Body of pancreas (tissue), 4 donors: ENCODE data around the gene UGT1A5. TPM values are rescaled to one million over a fixed set of nuclear protein-coding genes. Genes with fewer than 3 reads are reported as not detected.
"Not testable (repeated sequence)": the region's sequence is repeated elsewhere in the genome, so short reads cannot be mapped to it uniquely, and the experiment has no call there.

Experiments used
- ATAC-seq: fragments of 150-250 bp; one replicate; pipeline ENCODE4 v1.9.1; 2016
- DNase-seq, 4 donors: peaks; one replicate each; pipeline ENCODE4 v3.0.0-alpha.2; 2019
- H3K27ac ChIP-seq, 4 donors: fragments of 200-600 bp; sonication (generic); 1 replicate in 3 of 4; 2 replicates in 1 of 4; pipeline versions ENCODE4 v1.5.1 to v1.6.1; 2016 to 2019; ENCODE audit warnings: mild to moderate bottlenecking in 1 of 4, mixed read lengths in 1 of 4, moderate library complexity in 1 of 4
- H3K27me3 ChIP-seq, 2 donors: fragments of 200-600 bp; sonication (generic); one replicate each; pipeline ENCODE4 v1.6.0; 2016; ENCODE audit warnings: mild to moderate bottlenecking in 1 of 2
- H3K36me3 ChIP-seq, 2 donors: fragments of 200-600 bp; sonication (generic); replicated peaks in 1 of 2; 2 replicates each; pipeline ENCODE4 v1.5.1; 2016; ENCODE audit warnings: low read depth in 2 of 2; ENCODE audit not compliant: insufficient read depth in 1 of 2
- H3K4me1 ChIP-seq: fragments of 200-600 bp; sonication (generic); one replicate; pipeline ENCODE4 v1.6.0; 2016
- H3K4me3 ChIP-seq, 2 donors: fragments of 200-600 bp; sonication (generic); 1 replicate in 1 of 2; 2 replicates in 1 of 2; pipeline ENCODE4 v1.5.1; 2016 to 2019
- H3K9me3 ChIP-seq, 3 donors: fragments of 200-600 bp; sonication (generic); 1 replicate in 2 of 3; 2 replicates in 1 of 3; pipeline ENCODE4 v1.5.1; 2016
- POLR2A ChIP-seq, 3 donors: fragments of 450-650 bp; IDR thresholded peaks; one replicate each; pipeline ENCODE4 v1.6.1; 2016; ENCODE audit warnings: antibody characterized with exemption in 3 of 3, mild to moderate bottlenecking in 2 of 3
- WGBS, 2 donors: methylation state at CpG; one replicate each; pipeline ENCODE4 v1.1.5; 2017; 5-methylcytosine and 5-hydroxymethylcytosine counted together
- intact Hi-C: fragments of 100-400 bp; cut with DNase I; formaldehyde crosslinking; loops from one replicate; pipeline ENCODE4 v1.15.1; 2023
- total RNA-seq, 2 donors: library from RNA; depleted of rRNA; stranded (reverse); fragments of >200 nt; gene quantifications; one replicate each; pipeline ENCODE4 v1.1.0, GENCODE V29; 2016
- TF ChIP-seq, protein P1 (sequence below), 7 experiments: fragments of 450-650 bp in 4 of 7; fragments of 200-600 bp in 3 of 7; sonication (generic) in 3 of 7; IDR thresholded peaks; one replicate each; pipeline ENCODE4 v1.5.1; 2016 to 2019; ENCODE audit warnings: antibody characterized with exemption in 7 of 7

UGT1A5 gene
- total RNA-seq, 2 donors from 2014 or later: not detected

DNA sequence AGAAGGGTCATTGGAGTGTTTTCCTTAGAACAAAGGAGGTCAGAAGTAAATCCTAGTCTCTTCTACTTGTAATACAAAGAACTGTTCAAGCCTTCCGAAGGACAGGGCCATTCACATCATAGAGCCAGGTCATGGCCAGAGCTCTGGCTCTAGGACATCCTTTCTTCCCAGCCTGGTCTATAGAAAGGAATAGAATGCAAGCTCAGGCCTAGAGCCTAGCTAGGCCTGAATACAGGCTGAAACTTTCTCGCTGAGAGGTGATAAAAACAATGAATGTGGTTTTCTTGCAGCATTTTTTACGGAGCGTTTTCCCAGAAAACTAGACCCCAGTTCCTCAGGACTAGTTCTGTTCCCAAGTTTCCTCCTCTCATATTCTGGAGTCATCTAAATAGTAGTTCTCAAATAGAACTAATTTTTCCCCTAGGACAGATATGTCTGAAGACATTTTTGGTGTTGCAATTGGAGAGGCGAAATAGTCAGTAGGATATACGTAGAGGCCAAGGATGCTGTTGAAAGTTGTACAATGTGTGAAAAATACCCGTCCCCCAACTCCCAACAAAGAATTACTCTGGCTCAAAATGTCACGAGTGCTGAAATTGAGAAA is 13.2 kb upstream of the UGT1A5 start:
- no peaks in the 10 kb centered on the region for H3K36me3 ChIP-seq
- peak overlapping the region in 3 of 4 donors; percentile 56 to 68 (median 57) for H3K27ac ChIP-seq
- 88% methylated on average over 8 of the region's 8 CpGs for WGBS, 2 donors
- H3K9me3 ChIP-seq: no peaks in the 10 kb centered on the region
- no peaks in the 10 kb centered on the region for H3K27me3 ChIP-seq
- TF ChIP-seq, protein P1, sequence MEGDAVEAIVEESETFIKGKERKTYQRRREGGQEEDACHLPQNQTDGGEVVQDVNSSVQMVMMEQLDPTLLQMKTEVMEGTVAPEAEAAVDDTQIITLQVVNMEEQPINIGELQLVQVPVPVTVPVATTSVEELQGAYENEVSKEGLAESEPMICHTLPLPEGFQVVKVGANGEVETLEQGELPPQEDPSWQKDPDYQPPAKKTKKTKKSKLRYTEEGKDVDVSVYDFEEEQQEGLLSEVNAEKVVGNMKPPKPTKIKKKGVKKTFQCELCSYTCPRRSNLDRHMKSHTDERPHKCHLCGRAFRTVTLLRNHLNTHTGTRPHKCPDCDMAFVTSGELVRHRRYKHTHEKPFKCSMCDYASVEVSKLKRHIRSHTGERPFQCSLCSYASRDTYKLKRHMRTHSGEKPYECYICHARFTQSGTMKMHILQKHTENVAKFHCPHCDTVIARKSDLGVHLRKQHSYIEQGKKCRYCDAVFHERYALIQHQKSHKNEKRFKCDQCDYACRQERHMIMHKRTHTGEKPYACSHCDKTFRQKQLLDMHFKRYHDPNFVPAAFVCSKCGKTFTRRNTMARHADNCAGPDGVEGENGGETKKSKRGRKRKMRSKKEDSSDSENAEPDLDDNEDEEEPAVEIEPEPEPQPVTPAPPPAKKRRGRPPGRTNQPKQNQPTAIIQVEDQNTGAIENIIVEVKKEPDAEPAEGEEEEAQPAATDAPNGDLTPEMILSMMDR (IDR thresholded peaks at IDR 0.05): no peak
- TF ChIP-seq POLR2A (IDR thresholded peaks at IDR 0.05): no peak
- DNase-seq (no peak), ATAC-seq (no peak)
- H3K4me1 ChIP-seq: peaks cover 11% of the 10 kb centered on the region
- intact Hi-C loops: no loop called here
- H3K4me3 ChIP-seq: no peak overlapping the region

DNA sequence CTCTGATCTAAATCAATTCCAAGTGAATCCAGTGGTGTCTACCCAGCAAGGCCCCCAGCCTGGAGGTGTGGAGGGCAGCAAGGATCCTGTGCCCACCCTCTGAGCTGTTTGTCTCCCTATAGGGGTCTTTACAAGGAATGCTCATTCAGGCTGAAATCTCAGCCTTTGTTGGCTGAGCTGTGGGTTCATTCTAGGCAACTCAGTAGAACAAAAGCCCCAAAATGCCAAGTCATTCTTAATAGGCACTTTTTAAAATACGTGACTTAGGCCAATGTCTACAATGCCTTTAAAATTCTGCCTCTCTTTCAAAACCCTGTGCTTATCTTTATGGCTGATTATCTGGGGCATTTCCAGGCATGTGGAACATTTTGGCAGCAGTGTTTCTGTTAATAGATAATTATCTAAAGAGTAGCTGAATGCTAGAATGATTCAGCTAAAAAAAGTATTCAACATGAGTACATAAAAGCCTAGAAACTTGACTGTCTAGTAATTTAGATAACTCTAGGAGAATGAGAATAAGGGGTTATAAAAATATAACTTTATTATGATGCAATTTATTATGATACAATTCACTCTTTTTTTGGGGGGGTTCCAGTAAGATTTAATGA is 12.6 kb upstream of the UGT1A5 start:
- ATAC-seq: peak; percentile 100
- peak overlapping the region in 3 of 4 donors; percentile 56 to 68 (median 57) for H3K27ac ChIP-seq

DNA sequence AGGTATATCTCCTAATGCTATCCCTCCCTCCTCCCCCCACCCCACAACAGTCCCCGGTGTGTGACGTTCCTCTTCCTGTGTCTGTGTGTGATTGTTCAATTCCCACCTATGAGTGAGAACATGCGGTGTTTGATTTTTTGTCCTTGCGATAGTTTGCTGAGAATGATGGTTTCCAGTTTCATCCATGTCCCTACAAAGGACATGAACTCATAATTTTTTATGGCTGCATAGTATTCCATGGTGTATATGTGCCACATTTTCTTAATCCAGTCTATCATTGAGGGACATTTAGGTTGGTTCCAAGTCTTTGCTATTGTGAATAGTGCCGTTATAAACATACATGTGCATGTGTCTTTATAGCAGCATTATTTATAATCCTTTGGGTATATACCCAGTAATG is 11.9 kb upstream of the UGT1A5 start:
- H3K27me3 ChIP-seq, intact Hi-C loops, H3K36me3 ChIP-seq, H3K4me3 ChIP-seq, DNase-seq, H3K27ac ChIP-seq, ATAC-seq, H3K9me3 ChIP-seq: not testable (repeated sequence)
- H3K4me1 ChIP-seq: peaks cover 14% of the 10 kb centered on the region
- 73 to 95% methylated on average over 5 of the region's 5 CpGs for WGBS, 2 donors

More for the DNA sequence above, 12.6 kb upstream of the UGT1A5 start:
- 9 to 11% methylated on average over 1 of the region's 1 CpG for WGBS, 2 donors
- intact Hi-C loops: no loop called here
- H3K4me3 ChIP-seq: no peak overlapping the region
- no peaks in the 10 kb centered on the region for H3K36me3 ChIP-seq
- peak; percentile 37 to 75 (median 63) for DNase-seq
- no peaks in the 10 kb centered on the region for H3K27me3 ChIP-seq
- H3K4me1 ChIP-seq: peaks cover 11% of the 10 kb centered on the region
- no peaks in the 10 kb centered on the region for H3K9me3 ChIP-seq
- TF ChIP-seq, protein P1 (IDR thresholded peaks at IDR 0.05): no peak
- TF ChIP-seq POLR2A (IDR thresholded peaks at IDR 0.05): no peak

DNA sequence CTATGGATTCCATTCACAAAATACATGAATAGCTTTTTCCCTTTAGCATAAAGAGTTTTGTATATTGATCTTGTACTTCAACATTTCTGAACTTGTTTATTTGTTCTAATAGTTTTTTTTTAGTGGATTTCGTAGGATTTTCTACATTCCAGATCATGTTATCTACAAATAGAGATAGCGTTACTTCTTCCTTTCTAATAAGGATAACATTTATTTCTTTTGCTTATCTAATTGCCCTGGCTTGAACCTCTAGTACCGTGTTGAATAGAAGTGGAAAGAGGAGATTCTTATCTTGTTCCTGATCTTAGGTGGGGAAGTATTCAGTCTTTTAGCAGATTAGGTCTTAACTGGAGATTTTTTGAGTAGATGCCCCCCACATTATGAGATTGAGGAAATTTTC is 10.5 kb upstream of the UGT1A5 start:
- Histone ChIP-seq H3K27me3 (no peaks in the 10 kb centered on the region), H3K4me3 (no peak overlapping the region), H3K9me3 (no peaks in the 10 kb centered on the region), H3K27ac (no peak overlapping the region), H3K4me1 (peaks cover 25% of the 10 kb centered on the region), H3K36me3 (no peaks in the 10 kb centered on the region)
- WGBS, 2 donors: 43 to 47% methylated on average over 3 of the region's 3 CpGs
- ATAC-seq (no peak), DNase-seq (no peak)
- TF ChIP-seq, protein P1 (IDR thresholded peaks at IDR 0.05): no peak
- no peak for TF ChIP-seq POLR2A (IDR thresholded peaks at IDR 0.05)
- intact Hi-C loops: no loop called here

DNA sequence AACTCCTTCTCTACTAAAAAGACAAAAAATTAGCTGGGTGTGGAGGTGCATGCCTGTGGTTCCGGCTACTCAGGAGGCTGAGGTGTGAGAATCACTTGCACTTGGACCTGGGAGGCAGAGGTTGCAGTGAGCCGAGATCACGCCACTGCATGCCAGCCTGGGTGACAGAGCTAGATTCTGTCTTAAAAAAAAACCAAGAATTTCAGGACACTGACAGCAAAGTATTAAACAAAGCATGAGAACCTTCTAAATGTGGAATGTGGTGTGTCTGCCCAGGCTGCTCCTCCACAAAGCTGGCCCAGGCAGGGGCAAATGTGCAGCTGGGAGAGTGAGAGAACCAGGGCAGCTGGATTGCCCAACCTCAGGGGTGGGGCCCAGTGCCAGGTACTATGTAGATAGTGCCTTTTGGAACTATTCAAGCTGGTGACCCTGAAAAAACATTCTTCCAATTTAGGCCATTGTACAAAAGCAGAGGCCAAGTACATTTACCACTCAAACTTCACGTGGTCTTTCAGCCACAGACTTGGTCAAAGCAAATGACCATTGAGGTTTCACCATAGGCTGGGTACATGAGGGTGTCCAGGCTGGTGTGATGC is 6.7 kb upstream of the UGT1A5 start:
- DNase-seq: peak; percentile 81 to 93 (median 84)

More for the DNA sequence above, 6.7 kb upstream of the UGT1A5 start:
- no peaks in the 10 kb centered on the region for H3K27me3 ChIP-seq
- no peaks in the 10 kb centered on the region for H3K36me3 ChIP-seq
- intact Hi-C loops: no loop called here
- no peak overlapping the region for H3K4me3 ChIP-seq
- peak; percentile 97 for ATAC-seq
- H3K4me1 ChIP-seq: peaks cover 14% of the 10 kb centered on the region
- no peaks in the 10 kb centered on the region for H3K9me3 ChIP-seq
- peak overlapping the region in 2 of 4 donors; percentile 22 to 28 for H3K27ac ChIP-seq
- no peak for TF ChIP-seq POLR2A (IDR thresholded peaks at IDR 0.05)
- TF ChIP-seq, protein P1 (IDR thresholded peaks at IDR 0.05): no peak
- WGBS, 2 donors: 36 to 44% methylated on average over 4 of the region's 4 CpGs
